HG03558 (cell line): ENCODE data around the gene THEMIS2.
A peak's percentile ranks its signal among the peaks of the same experiment; 100 is the strongest.

Experiments
- ATAC-seq: cut with Tn5 transposase; IDR thresholded peaks from one replicate; pipeline ENCODE4 v1.9.1; 2021; ENCODE audit warnings: moderate number of reproducible peaks; ENCODE audit not compliant: unreplicated experiment; ENCODE audit errors: extremely low read depth

Gene THEMIS2

DNA sequence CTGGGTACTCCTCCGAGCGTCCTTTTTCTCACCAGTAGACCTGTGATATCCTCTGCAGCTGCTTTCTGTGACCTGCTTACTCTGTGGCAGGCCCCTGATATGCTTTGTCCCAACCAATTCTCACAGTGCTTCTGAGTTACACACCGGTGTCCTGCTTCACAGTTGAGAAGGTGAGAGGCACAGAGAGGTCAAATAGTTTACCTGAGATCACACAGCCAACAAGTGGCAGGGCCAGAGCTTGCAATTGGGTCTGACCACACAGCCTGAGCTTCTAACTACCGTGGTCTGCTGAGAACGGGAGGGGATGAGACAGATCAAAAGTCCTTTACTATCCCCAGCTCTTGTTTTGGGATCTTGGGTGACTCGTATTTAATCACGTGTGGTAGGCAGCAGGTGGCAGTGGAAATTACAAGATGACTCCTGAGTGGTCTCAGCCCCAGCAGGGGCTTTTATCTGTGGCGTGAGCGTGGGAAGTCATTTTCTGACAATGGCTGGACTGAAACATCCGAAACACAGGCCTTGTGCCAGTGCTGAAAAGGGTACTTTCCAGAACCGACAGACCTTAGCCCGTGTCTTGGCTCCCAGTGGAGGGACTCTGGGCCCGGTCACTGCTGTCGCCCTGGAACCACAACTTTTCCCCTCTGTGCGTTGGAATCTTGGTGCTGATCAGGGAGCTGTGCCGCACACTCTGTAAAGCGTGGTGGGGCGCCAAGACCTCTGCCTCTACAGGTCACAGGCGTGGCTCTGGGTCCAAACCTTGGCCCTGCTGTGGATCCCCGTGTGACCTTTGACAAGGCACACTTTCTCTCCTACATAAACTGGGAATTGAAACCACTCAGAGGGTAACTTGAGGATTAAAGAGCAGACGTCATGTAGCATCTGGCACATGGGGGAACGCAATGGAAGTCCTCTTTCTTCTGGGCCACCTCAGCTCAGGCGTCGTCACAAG lies 11.9 kb downstream of the THEMIS2 start:
- ATAC-seq = peak; percentile 28

DNA sequence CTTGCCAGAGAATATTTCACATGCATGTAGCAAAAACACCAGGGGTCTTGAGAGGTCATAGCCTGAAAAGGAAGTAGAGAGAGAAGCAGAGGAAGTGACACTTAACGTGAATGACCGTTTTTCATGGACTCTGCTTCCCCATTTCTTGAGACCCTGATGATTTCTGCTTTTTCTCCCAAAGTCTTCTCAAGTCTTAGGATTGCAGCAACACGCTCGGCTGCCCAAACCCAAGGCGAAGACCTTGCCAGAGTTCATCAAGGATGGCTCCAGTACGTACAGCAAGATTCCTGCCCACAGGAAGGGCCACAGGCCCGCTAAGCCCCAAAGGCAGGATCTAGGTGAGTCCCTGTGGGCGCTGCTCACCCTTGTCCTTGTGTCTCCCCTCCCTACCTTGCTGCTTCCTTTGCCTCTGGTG lies 12.8 kb downstream of the THEMIS2 start:
- no peak for ATAC-seq

DNA sequence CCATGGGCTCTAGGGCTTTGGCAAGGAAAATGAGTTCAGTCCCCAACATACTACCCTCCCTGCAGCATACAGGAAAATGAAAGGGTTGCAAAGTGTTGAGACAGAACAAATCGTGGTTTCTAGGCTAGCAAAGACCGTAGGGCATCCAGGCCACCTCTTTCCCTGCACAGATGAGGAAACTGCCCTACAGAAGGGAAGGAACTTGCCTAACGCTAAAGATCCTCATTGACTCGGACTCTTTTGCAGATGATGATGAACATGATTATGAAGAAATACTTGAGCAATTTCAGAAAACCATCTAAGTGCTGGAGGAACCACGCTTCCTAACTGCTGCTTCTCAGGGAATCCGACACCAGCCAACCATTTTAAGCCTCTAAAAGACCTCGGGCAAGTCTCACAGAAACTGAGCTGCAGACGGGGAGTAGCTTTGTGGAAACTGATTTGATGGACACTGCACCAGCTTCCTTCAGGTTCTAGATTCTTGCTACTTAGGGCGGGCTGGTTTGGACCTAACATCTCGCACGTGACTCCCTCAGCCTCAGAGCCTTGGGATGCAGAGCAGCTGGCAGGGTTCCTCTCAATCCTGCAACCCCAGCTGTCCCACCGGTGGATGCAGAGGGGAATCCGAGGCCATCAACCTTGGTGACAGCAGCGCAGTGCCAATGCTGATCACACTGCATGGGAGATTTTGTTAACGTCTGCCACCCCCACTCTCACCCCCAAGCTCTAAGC lies 13.4 kb downstream of the THEMIS2 start:
- no peak for ATAC-seq

DNA sequence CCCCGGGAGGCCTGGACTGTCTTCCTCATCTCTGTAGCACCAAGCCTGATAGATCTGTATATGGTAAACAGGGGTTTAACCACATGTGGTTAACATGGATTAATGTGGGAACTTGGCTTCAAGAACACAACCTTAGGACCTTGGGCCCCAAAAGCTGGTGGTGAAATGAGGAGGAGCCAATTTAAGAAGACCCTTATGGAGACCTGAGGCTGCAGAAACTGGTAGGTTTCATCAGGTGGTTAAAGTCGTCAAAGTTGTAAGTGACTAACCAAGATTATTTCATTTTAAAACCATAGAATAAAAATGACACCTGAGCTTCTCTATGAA lies 14.0 kb downstream of the THEMIS2 start:
- no peak for ATAC-seq

DNA sequence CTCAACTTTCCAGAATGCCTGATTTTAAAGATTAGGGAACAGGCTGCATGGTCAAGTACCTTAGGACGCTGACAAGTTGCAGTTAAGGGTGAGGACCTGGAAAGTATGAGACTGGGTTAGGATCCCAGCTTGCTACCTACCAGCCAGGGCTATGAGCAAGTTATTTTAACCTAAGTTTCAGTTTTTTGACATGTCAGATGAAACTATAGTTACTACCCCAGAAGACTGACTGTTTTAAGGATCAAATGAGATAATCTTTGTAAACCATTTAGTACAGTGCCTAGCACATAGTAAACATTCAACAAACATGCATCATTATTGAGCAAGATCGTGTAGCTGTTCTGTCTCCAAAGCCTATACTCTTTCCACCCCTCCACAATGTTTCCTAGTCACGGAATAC lies 14.4 kb downstream of the THEMIS2 start:
- ATAC-seq = no peak

DNA sequence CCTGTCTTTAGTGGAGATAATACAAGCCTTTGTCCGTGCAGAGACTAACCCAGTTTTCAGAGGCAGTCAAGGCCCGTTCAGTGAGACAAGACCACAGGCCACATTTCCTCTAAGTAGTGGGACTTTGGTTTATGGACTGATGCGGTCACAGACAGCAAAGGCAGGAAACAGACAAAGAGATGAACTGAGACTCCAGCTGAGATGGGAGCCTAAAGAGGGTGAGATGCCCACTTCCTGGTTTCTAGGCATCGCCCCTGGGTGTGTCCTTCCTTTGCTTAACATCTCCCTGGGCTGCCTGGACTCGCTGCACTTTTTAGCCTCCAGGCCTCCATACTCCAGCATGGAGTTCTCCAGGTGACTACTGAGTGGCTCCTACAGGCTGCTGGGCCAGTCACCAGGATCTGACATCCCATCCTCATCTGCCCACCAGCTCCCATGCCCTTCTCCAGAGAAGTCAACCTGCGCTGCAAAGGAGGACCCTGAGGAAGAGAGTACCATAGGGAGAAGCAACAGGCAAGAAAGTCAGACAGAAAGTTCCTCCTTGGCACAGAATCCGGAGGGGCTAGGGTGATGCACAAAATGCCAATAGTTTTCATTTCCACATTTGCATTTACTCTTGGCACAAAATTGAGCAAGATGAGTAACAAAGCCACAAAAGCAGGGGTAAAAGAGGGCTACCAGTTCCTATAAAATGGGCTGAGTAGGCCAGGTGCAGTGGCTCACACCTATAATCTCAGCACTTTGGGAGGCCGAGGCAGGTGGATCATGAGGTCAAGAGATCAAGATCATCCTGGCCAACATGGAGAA lies 15.1 kb downstream of the THEMIS2 start:
- ATAC-seq = no peak

DNA sequence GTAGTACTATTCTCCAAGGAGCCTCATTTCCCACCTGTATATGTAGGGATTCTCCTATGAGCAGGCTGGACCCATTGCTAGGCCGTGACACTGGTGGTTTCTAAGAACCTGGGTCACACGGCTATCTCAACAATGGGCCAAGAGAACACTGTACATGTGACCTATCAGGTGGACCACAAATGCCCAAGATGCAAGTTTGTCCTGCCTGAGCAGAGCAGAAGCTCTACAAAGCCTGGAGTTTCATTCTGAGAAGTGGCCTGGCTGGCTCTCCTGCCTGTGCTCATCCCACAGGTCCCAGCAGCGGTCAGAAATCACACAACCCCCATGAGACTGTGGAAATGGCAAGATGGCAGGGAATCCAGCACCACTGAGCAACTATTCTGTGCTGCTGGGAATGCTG lies 17.2 kb downstream of the THEMIS2 start:
- ATAC-seq = no peak

DNA sequence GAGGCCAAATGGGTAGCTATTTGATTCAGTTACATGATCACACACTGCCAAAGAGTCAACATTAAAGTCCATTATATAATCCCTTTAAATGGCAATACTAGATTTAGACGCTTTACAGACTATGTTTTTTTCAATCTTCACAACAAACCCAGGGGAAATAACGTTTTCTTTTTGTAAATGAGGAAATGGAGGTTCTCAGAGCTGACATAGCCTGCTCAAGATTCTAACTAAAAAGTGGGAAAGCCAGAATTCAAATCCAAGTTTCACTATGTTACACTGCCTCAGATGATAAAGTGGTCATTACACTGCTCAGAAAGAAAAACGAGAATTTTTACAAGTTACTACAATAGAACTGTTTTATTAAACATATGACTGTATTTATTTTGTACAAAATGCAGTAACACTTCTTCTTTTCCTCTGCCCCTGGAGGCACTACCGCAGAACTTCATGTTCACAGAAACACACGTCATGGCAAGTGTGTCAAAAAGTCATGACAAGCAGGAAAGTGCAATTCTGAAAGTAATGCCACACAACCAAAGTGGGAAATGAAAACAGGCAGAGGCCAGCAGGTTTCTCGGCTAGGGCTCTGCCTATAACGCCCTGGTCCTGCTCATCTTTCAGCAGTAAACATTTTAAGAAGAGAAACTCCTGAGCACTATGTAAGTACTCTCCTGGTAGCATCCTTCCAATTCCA lies 19.0 kb downstream of the THEMIS2 start:
- ATAC-seq = no peak

DNA sequence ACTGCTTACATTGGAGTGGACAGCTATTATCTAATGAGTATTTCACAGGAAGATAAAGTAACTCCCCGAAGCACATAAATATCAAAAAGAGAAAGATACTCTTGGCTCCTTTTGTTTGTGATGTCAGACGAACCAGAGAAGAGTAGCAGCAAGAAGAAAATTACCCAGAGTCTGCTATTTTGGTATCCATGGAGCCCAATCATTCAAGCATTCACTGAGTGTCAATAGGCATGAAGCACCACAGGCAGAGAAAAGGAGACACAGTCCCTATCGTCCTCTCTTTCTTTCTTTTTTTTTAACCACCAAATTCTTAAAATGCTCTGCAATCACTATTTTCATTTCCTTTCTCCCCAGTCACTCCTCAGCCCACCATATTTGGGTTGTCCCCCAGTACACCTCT lies 22.2 kb downstream of the THEMIS2 start:
- no peak for ATAC-seq

DNA sequence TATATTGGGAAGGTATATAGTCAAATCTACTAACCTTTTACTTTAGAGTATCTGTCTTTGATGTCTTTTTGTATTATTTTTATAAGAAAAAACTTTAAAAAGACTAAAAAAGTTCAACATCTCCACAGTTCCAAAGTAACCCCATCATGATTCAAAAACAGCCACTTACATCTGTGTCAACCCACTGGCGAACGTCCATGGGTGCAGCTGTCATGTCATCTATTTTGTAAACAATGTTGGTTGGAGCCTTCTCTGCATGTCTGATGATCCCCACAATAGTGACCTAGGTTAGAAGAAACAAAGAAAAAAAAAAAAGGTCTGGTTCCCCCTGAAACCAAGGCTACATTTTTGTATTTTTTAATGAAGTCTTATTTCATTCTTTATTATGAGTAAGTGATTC lies 34.4 kb downstream of the THEMIS2 start:
- no peak for ATAC-seq

DNA sequence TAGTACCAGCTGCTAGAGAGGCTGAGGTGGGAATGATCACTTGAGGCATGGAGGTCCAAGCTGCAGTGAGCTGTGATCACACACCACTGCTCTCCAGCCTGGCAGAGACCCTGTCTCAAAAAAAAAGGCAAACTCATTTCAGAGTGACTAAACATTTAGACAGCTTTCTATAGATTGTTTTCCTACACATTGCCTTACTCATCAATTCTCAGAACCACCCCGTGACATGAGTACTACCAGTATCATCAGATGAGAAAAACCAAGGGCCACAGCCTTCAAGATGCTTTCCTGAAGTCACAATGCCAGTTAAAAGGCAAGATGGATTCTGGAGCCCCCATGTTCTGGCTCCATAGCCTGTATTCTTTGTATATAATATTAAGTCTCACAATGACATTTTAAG lies 40.1 kb downstream of the THEMIS2 start:
- ATAC-seq = no peak

DNA sequence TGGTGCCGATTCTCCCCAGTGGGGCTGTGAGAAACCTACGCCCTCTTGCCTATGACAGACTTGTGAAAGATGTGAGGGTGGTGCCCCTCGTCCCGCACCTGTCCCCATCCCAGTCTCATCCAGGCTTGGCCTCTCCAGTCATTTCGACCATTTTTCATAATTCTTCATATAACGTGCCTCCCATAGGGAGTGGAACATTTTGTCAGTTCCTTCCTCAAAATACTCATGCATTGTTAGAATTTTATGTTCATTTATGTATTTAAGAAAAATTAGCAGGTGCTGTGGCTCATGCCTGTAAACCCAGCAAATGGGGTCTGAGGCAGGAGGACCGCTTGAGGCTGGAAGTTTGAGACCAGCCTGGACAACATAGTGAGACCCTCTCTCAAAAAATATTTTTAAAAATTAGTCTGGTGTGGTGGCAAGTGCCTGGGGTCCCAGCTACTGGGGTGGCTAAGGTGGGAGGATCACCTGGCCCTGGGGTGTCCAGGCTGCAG lies 42.8 kb downstream of the THEMIS2 start:
- ATAC-seq = no peak

DNA sequence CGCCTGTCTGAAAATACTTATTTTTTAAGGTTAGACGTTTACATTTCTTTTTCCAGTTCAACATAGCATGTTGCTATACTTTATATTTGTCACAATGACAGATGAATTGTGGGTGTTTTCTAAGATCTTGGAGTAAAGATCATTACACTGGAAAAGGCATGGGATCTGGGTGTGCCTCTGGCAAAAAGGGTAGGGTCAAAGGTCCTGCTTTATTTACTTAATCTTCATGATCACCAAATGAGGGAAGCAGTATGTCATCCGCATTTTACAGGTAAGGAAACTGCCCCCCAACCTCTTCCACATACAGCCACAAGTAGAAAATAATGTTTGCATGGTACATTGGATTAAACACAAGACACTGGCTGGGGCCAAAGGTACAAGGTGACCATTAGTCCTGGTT lies 49.9 kb downstream of the THEMIS2 start:
- ATAC-seq = no peak

DNA sequence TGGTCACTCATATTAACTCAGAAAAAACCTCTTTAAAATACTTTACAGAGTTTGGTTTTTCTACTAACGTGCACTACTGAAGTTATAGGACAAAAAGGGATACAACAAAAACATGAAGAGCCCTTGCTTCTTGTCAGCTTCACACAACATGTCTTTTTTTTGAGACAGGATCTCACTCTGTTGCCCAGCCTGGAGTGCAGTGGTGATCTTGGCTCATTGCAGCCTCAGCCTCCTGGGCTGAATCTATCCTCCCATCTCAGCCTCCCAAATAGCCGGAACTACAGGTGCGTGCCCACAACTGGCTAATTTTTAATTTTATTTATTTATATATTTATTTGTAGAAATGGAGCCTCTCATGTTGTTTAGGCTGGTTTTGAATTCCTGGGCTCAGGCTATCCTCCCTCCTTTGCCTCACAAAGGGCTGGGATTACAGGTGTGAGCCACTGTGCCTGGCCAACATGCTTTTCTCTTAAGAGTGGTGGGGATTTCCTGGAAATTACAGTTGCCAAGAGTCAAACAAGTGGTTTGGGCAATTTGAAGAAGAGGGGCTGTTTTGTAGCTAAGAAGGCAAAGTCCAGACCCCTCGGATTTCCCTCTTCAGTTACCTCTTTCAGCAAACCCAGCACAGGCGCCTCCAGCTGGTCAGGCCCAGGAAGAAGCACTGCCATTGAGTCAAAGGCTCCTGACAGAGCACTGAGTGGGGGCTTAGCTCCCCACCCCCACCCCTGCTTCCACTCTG lies 56.0 kb downstream of the THEMIS2 start:
- no peak for ATAC-seq

DNA sequence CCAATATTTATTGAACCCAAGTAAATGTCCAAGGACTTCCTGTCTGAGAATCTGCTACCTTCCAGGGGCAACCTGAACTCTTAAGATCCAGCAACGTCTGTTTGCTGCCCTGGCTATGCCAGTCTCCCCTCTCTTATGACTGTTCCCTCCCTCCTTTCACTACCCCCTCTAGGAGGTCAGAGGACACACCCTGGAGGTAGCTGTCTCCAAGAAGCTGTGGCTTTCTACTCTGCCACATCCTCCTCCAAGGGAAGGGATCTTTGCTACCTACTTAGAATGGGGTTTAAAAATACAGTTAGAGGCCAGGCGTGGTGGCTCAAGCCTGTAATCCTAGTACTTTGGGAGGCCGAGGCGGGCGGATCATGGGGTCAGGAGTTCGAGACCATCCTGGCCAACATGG lies 58.8 kb downstream of the THEMIS2 start:
- no peak for ATAC-seq

DNA sequence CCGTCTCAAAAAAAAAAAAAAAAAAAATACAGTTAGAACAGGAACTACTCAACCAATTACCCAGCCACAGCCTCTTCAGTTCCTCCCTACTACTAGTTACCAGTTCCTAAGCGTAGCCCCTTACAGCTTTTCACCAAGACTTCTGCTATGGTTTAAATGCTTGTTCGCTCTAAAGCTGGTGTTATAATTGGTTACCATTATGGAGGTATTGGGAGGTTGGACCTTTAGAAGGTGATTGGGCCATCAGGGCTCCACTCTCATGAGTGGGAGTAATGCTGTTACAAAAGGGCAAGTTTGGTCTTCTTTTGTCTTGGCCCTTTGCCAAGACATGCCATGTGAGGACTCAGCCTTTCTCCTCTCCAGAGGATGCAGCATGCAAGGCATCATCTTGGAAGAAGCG lies 59.4 kb downstream of the THEMIS2 start:
- no peak for ATAC-seq

DNA sequence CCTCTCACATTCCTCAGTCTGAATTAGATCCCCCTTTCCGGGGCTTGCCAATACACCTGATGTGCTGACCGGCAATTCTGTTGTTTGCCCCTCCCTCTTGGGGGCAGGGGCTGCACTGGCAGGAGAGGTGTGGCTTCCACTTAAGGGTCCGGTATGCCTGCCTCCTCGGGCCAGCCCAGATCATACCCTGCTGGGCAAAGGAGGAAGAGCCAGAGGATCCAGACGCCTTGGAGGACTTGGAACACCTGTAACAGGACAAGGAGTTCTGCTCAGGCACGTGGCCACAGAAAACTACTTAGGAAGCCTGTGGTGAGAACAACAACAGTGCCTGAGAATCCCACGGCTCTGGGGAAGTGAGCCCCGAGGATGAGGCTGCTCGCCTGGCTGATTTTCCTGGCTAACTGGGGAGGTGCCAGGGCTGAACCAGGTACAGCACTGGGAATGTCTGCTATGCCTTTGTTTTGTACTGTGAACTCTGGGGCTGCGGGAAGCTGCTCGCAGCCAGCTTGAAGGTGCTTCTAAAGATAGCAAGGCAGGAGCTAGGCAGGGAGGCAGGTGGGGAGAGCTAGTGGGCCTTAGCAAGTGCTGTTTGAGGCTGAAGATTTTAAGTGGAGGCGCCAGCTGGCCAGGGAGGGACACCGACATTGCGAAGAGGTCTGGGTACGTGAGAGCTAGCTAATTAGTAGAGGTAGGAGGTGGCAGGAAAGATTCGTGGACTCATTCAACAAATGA lies 62.6 kb downstream of the THEMIS2 start, which contains the start of gene SMPDL3B:
Gene SMPDL3B, plus strand, starts transcription at position 183 of the 732 bp plus-strand sequence. Its CDS starts 184 bp downstream, at position 367.
- no peak for ATAC-seq

DNA sequence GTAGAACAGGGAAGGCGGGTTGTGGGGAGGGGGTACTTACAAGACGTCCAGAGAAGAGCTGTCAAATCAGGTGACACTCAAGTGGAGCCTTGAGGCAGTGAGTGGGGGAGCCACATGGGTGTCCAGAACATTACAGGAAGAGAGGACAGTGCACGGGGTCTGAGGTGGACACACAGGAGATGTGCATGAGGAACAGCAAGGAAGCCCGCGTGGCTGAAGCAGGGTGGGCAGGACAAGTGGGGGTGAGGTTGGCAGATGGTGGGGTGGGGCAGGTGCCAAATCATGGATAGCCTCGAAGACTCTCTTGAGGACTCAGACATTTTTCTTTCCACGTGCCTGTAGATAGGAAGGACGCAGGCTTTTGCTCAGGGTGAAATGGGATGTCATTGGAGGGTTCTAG lies 63.4 kb downstream of the THEMIS2 start:
- ATAC-seq = no peak
